Upper lobe of left lung (tissue), 6 donors: ENCODE measurements around the gene IST1. TPM values are rescaled to one million over a fixed set of nuclear protein-coding genes. Genes with fewer than 3 reads are reported as not detected.

Source experiments
- ATAC-seq, 2 donors: fragments of 200-7000 bp; cut with Tn5 transposase; one replicate each; pipeline ENCODE4 v1.9.1; 2022; ENCODE audit warnings: mild to moderate bottlenecking in 2 of 2, moderate library complexity in 2 of 2; ENCODE audit not compliant: low FRiP score in 2 of 2
- DNase-seq, 2 donors: peaks; one replicate each; pipeline ENCODE4 v3.0.0-alpha.2; 2019 to 2020
- H3K27ac ChIP-seq, 4 donors: fragments of 200-600 bp; sonication (generic); one replicate each; pipeline ENCODE4 v1.5.1; 2016 to 2019
- H3K27me3 ChIP-seq, 4 donors: fragments of 200-600 bp; sonication (generic); one replicate each; pipeline ENCODE4 v1.5.1; 2017 to 2019
- H3K36me3 ChIP-seq, 4 donors: fragments of 200-600 bp; sonication (generic); one replicate each; pipeline ENCODE4 v1.5.1; 2016 to 2019
- H3K4me1 ChIP-seq, 4 donors: fragments of 200-600 bp; sonication (generic); one replicate each; pipeline ENCODE4 v1.5.1; 2018 to 2019
- H3K4me3 ChIP-seq, 4 donors: fragments of 200-600 bp; sonication (generic); one replicate each; pipeline ENCODE4 v1.5.1; 2017 to 2019; ENCODE audit warnings: mild to moderate bottlenecking in 2 of 4, moderate library complexity in 1 of 4
- H3K9me3 ChIP-seq, 4 donors: fragments of 200-600 bp; sonication (generic); one replicate each; pipeline ENCODE4 v1.5.1; 2018 to 2019
- EP300 ChIP-seq, 4 donors: sonication (generic); formaldehyde crosslinking; IDR thresholded peaks; one replicate each; pipeline ENCODE4 v1.5.1; 2017; ENCODE audit warnings: antibody characterized with exemption in 4 of 4, control low read depth in 2 of 4
- POLR2A ChIP-seq, 4 donors: fragments of 450-650 bp; IDR thresholded peaks; one replicate each; pipeline ENCODE4 v1.5.1; 2016 to 2017; ENCODE audit warnings: antibody characterized with exemption in 4 of 4, mild to moderate bottlenecking in 2 of 4
- POLR2AphosphoS5 ChIP-seq, 2 donors: sonication (generic); formaldehyde crosslinking; IDR thresholded peaks; one replicate each; pipeline ENCODE4 v1.5.1; 2017; ENCODE audit warnings: antibody characterized with exemption in 2 of 2
- WGBS, 2 donors: methylation state at CpG; one replicate each; pipeline ENCODE4 v1.1.5; 2017 to 2018; 5-methylcytosine and 5-hydroxymethylcytosine counted together
- total RNA-seq, 6 donors: library from RNA; depleted of rRNA in 4 of 6; stranded (reverse); fragments of >200 nt in 4 of 6; gene quantifications; one replicate each; pipeline versions ENCODE4 v1.1.0 to v1.2.1, GENCODE V29; 2016 to 2021
- TF ChIP-seq, protein P1 (sequence below), 6 experiments: fragments of 450-650 bp in 4 of 6; fragments of 200-600 bp in 2 of 6; sonication (generic) in 2 of 6; IDR thresholded peaks; one replicate each; pipeline ENCODE4 v1.5.1; 2016 to 2019; ENCODE audit warnings: antibody characterized with exemption in 6 of 6
- donor health status: DM: no; HTN: no; CAD: no; lungs with moderate emphysema.
- donor health status: DM: no; HTN: yes; CAD: no; lungs with severe emphysema.

The IST1 gene
- total RNA-seq, 6 donors from 2014 or later, result 164 to 224 (median 176) TPM

- peak in 1 of 2 donors; percentile 63 for DNase-seq
Observed at GRCh38 chr16:71882505-71883167, 12.7 kb upstream of the IST1 start.

GRCh38 chr16:71883168-71883848 is 12.0 kb upstream of the IST1 start:
- H3K9me3 ChIP-seq, result no peaks in the 10 kb centered on the region
- ATAC-seq (peak; percentile 46 to 66), DNase-seq (peak in 1 of 2 donors; percentile 59)

More at GRCh38 chr16:71882505-71883167, 12.7 kb upstream of the IST1 start:
- peaks cover 0 to 27% (median 5%) of the 10 kb centered on the region in 4 donors for H3K36me3 ChIP-seq
- no peaks in the 10 kb centered on the region for H3K27me3 ChIP-seq
- peaks cover 13 to 40% (median 28%) of the 10 kb centered on the region in 4 donors for H3K4me1 ChIP-seq
- ATAC-seq, result peak; percentile 73 to 86
- TF ChIP-seq, protein P1, sequence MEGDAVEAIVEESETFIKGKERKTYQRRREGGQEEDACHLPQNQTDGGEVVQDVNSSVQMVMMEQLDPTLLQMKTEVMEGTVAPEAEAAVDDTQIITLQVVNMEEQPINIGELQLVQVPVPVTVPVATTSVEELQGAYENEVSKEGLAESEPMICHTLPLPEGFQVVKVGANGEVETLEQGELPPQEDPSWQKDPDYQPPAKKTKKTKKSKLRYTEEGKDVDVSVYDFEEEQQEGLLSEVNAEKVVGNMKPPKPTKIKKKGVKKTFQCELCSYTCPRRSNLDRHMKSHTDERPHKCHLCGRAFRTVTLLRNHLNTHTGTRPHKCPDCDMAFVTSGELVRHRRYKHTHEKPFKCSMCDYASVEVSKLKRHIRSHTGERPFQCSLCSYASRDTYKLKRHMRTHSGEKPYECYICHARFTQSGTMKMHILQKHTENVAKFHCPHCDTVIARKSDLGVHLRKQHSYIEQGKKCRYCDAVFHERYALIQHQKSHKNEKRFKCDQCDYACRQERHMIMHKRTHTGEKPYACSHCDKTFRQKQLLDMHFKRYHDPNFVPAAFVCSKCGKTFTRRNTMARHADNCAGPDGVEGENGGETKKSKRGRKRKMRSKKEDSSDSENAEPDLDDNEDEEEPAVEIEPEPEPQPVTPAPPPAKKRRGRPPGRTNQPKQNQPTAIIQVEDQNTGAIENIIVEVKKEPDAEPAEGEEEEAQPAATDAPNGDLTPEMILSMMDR (IDR thresholded peaks at IDR 0.05), result peak; percentile 82 to 97 (median 87)
- no peak for TF ChIP-seq POLR2A (IDR thresholded peaks at IDR 0.05)
- H3K9me3 ChIP-seq, result no peaks in the 10 kb centered on the region
- H3K27ac ChIP-seq, result peak overlapping the region; percentile 88 to 96 (median 92)
- WGBS, 2 donors, result 5 to 9% methylated on average over 9 of the region's 9 CpGs
- peak overlapping the region; percentile 70 to 97 (median 91) for H3K4me3 ChIP-seq

DNA sequence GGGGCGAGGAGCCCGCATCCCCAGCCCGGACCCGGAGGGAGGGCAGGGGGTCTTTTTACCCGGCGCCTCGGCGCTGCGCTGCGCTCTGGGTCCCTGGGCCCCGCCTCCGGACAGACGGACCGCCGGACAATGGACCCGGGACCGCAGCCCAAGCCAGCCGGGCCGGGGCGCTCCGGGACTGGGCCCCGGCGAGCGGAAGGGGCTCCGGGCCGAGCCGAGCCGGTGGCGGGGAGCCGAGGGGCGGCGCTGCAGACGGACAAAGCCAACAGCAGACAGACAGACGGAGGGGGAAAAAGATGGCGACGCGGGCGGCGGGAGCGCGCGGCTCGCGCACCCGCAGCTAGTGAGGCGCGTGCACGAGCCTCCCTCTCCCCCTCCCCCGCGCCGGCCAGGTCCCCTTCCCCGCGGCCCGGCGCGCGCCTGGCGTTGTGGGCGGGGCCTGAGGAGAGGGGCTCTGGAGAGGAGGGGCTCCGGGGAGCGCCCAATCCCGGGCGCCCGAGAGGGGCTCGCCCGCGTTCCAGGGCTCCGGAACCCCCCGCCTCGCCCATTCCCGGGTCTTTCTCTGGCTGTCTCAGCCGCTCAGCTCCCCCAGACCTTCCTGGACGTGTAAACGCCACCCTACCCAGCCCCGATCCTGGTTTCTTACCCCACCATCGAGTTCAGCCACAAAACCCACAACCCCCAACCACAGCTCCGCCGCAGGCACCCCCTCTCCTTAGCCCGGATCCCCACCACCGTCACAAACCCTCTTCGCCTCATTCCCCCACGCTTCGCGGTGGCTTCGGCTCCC is 11.3 kb upstream of the IST1 start, which contains the start of gene ZNF821:
Gene ZNF821, minus strand, starts transcription at position 334 of the 790 bp plus-strand sequence. CDS start 4,236 bp downstream, outside the sequence.
- peak; percentile 90 to 96 for DNase-seq
- Histone ChIP-seq H3K4me3 (peak within 1 kb of the TSS; percentile 70 to 97 (median 91)), H3K27ac (peak within 1 kb of the TSS; percentile 88 to 96 (median 92)), H3K9me3 (no peaks in the 10 kb centered on the region), H3K36me3 (peaks cover 0 to 16% (median 5%) of the 10 kb centered on the region in 4 donors), H3K4me1 (peaks cover 13 to 40% (median 28%) of the 10 kb centered on the region in 4 donors), H3K27me3 (no peaks in the 10 kb centered on the region)
- 0% methylated on average over 22 to 27 of the region's 85 CpGs for WGBS, 2 donors
- TF ChIP-seq EP300 (IDR thresholded peaks at IDR 0.05), result no peak
- TF ChIP-seq, protein P1 (IDR thresholded peaks at IDR 0.05), result peak in 5 of 6 experiments; percentile 5 to 61 (median 51)
- TF ChIP-seq POLR2A (IDR thresholded peaks at IDR 0.05), result peak in 1 of 4 donors; percentile 33
- peak in 1 of 2 donors; percentile 22 for TF ChIP-seq POLR2AphosphoS5 (IDR thresholded peaks at IDR 0.05)
- peak; percentile 87 to 94 for ATAC-seq

More at GRCh38 chr16:71883168-71883848, 12.0 kb upstream of the IST1 start:
- Histone ChIP-seq H3K4me1 (peaks cover 13 to 40% (median 28%) of the 10 kb centered on the region in 4 donors), H3K4me3 (peak overlapping the region; percentile 70 to 97 (median 91)), H3K27ac (peak overlapping the region; percentile 88 to 96 (median 92)), H3K36me3 (peaks cover 0 to 23% (median 5%) of the 10 kb centered on the region in 4 donors), H3K27me3 (no peaks in the 10 kb centered on the region)
- TF ChIP-seq POLR2AphosphoS5 (IDR thresholded peaks at IDR 0.05) (no peak), EP300 (IDR thresholded peaks at IDR 0.05) (no peak), POLR2A (IDR thresholded peaks at IDR 0.05) (no peak)
- TF ChIP-seq, protein P1 (IDR thresholded peaks at IDR 0.05), result peak in 2 of 6 experiments; percentile 33 to 43
- 2% methylated on average over 10 to 18 of the region's 46 CpGs for WGBS, 2 donors

DNA sequence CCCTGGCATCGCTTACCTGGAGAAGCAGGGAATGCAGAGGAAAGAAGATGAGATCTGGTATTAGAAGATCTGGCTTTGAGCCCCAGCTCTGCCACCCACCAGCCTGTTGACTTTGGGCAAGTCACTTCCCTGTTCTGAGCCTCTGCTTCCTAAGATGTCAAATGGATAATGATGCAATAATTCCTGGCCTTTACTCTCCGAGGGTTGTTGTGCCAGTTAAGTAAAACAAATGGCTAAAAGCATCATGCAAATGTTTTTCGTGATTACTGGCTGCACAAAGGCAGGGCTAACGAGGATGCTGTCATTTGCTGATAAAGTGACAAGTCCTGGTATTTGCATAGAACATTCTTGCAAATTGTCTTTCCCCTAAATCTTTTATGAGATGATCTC is 10.1 kb upstream of the IST1 start:
- DNase-seq (peak in 1 of 2 donors; percentile 35), ATAC-seq (no peak)
- Histone ChIP-seq H3K36me3 (peaks cover 0 to 4% (median 2%) of the 10 kb centered on the region in 4 donors), H3K9me3 (no peaks in the 10 kb centered on the region), H3K4me3 (no peak overlapping the region), H3K4me1 (peaks cover 13 to 39% (median 27%) of the 10 kb centered on the region in 4 donors), H3K27me3 (no peaks in the 10 kb centered on the region), H3K27ac (peak overlapping the region in 2 of 4 donors; percentile 22 to 95)
- 33 to 37% methylated on average over 4 of the region's 4 CpGs for WGBS, 2 donors
- TF ChIP-seq, protein P1 (IDR thresholded peaks at IDR 0.05), result no peak
- TF ChIP-seq POLR2A (IDR thresholded peaks at IDR 0.05), result no peak
- no peak for TF ChIP-seq EP300 (IDR thresholded peaks at IDR 0.05)
- TF ChIP-seq POLR2AphosphoS5 (IDR thresholded peaks at IDR 0.05), result no peak
